ENCODE data around the gene CDC6. TPM values are rescaled to one million over a fixed set of nuclear protein-coding genes. Genes with fewer than 3 reads are reported as not detected.

Gene CDC6
- total RNA-seq, 2 donors from 2014 or later: 8.5 to 40.8 TPM

DNA sequence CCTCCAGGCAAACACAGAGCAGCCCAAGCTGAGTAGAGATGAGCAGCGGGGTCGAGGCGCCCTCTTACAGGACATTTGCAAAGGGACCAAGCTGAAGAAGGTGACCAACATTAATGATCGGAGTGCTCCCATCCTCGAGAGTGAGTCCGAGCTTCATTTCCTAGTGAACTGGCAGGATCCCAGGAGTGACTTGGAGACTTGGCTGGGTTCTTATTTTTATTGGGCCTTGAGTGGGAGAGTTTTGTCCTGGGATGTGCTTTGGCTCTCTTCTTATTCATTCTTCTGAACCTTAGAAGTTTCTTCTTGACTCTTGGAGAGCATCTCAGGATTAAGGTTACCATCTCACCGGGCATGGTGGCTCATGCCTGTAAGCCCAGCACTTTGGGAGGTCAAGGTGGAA lies 27.2 kb upstream of the CDC6 start:
- DNase-seq: no peak
- Histone ChIP-seq H3K36me3 (peaks cover 17% of the 10 kb centered on the region), H3K27me3 (no peaks in the 10 kb centered on the region), H3K4me3 (no peak overlapping the region), H3K4me1 (no peaks in the 10 kb centered on the region), H3K9ac (ENCODE audit: low read depth in 2 of 2, low read length in 2 of 2) (no peak overlapping the region), H3K27ac (no peak overlapping the region), H3K9me3 (no peaks in the 10 kb centered on the region)
- intact Hi-C loops (cut with DNase I): no loop called here
- TF ChIP-seq, protein P1, sequence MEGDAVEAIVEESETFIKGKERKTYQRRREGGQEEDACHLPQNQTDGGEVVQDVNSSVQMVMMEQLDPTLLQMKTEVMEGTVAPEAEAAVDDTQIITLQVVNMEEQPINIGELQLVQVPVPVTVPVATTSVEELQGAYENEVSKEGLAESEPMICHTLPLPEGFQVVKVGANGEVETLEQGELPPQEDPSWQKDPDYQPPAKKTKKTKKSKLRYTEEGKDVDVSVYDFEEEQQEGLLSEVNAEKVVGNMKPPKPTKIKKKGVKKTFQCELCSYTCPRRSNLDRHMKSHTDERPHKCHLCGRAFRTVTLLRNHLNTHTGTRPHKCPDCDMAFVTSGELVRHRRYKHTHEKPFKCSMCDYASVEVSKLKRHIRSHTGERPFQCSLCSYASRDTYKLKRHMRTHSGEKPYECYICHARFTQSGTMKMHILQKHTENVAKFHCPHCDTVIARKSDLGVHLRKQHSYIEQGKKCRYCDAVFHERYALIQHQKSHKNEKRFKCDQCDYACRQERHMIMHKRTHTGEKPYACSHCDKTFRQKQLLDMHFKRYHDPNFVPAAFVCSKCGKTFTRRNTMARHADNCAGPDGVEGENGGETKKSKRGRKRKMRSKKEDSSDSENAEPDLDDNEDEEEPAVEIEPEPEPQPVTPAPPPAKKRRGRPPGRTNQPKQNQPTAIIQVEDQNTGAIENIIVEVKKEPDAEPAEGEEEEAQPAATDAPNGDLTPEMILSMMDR (IDR thresholded peaks at IDR 0.05): no peak

DNA sequence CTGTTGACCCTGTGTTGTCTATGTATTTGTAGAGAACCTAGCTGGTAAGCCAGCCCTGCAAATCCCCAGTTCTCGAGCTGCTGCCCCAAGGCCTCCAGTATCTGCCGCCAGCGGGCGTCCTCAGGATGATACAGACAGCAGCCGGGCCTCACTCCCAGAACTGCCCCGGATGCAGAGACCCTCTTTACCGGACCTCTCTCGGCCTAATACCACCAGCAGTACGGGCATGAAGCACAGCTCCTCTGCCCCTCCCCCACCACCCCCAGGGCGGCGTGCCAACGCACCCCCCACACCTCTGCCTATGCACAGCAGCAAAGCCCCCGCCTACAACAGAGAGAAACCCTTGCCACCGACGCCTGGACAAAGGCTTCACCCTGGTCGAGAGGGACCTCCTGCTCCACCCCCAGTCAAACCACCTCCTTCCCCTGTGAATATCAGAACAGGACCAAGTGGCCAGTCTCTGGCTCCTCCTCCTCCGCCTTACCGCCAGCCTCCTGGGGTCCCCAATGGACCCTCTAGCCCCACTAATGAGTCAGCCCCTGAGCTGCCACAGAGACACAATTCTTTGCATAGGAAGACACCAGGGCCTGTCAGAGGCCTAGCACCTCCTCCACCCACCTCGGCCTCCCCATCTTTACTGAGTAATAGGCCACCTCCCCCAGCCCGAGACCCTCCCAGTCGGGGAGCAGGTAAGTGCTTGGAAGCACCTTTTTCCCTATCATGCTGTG lies 23.1 kb upstream of the CDC6 start:
- Histone ChIP-seq H3K36me3 (peaks cover 5% of the 10 kb centered on the region), H3K27ac (no peak overlapping the region), H3K27me3 (no peaks in the 10 kb centered on the region), H3K4me3 (no peak overlapping the region), H3K4me1 (no peaks in the 10 kb centered on the region), H3K9ac (ENCODE audit: low read depth in 2 of 2, low read length in 2 of 2) (no peak overlapping the region), H3K9me3 (no peaks in the 10 kb centered on the region)
- TF ChIP-seq, protein P1 (IDR thresholded peaks at IDR 0.05): no peak
- intact Hi-C loops (cut with DNase I): no loop called here
- no peak for DNase-seq

DNA sequence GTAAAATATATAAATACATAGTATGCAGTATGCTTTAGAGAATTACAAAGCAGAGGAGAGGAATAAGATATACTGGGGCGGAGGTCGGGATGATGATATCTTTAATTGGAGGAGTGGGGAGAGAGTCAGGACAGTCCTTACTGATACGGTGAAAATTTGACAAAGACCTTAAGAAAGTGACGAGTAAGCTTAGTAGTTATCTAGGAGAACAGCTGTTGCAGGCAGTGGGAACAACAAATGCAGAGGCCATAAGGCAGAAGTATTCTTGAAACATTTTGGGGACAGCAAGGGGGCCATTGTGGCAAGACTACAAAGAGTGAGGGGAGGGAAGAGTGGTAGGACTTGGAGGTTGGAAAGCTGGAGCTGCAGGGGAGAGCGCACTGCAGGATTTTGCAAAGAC lies 22.3 kb upstream of the CDC6 start:
- H3K27ac ChIP-seq: no peak overlapping the region
- no peaks in the 10 kb centered on the region for H3K4me1 ChIP-seq
- no peak for DNase-seq
- no peak overlapping the region for H3K4me3 ChIP-seq
- H3K9me3 ChIP-seq: no peaks in the 10 kb centered on the region
- TF ChIP-seq, protein P1 (IDR thresholded peaks at IDR 0.05): no peak
- H3K9ac ChIP-seq (ENCODE audit: low read depth in 2 of 2, low read length in 2 of 2): no peak overlapping the region
- intact Hi-C loops (cut with DNase I): no loop called here
- peaks cover 4% of the 10 kb centered on the region for H3K36me3 ChIP-seq
- H3K27me3 ChIP-seq: no peaks in the 10 kb centered on the region

DNA sequence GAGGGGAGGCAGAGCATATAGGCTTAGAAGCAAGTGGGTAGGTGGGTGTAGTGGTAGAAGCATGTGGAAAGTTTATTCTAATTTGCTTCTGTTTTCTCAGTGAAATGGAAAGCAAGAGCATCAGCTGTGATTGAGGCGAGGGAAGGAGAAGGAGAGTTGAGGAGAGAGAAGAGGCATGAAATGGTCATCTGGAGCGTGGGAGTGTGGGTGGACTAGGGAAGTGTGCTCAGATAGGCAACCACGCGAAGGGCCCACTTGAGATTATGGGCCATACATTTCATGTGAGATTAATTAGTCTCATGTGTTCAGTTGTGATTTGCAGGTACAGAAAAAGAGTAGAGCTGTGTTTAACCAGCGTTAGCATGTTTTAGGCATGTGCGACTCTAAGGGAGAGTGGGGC lies 20.8 kb upstream of the CDC6 start:
- peaks cover 4% of the 10 kb centered on the region for H3K36me3 ChIP-seq
- H3K9ac ChIP-seq (ENCODE audit: low read depth in 2 of 2, low read length in 2 of 2): no peak overlapping the region
- no peak overlapping the region for H3K4me3 ChIP-seq
- no peaks in the 10 kb centered on the region for H3K9me3 ChIP-seq
- H3K27ac ChIP-seq: no peak overlapping the region
- TF ChIP-seq, protein P1 (IDR thresholded peaks at IDR 0.05): no peak
- no peaks in the 10 kb centered on the region for H3K27me3 ChIP-seq
- no peaks in the 10 kb centered on the region for H3K4me1 ChIP-seq
- DNase-seq: no peak
- intact Hi-C loops (cut with DNase I): no loop called here

DNA sequence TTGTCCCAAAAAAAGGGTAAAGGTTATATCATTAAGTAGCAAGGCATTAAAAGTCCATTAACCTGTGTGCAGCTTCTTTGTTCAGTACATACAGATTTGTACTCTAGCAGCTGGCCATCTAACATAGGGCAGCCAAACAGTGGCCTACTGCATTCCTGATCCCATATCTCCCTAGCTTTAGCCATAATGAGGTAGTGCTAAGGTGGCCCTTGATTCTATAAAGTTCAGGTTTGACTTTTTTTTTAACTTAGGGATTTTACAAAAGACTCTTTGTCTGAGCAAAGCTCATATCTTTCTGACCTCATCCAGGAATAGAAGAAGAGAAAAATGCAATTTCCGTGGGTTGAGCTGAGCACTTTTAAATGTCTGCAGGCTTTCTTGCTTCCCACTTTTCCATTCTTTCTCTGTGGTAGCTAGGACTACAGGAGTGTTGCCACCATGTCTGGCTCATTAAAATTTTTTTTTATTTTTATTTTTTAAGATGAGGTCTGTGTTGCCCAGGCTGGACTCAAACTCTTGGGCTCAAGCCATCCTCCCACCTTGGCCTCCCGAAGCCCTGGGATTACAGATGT lies 19.5 kb upstream of the CDC6 start:
- Histone ChIP-seq H3K27ac (no peak overlapping the region), H3K9ac (ENCODE audit: low read depth in 2 of 2, low read length in 2 of 2) (no peak overlapping the region), H3K36me3 (peaks cover 4% of the 10 kb centered on the region), H3K4me3 (no peak overlapping the region), H3K4me1 (no peaks in the 10 kb centered on the region), H3K27me3 (no peaks in the 10 kb centered on the region), H3K9me3 (no peaks in the 10 kb centered on the region)
- intact Hi-C loops (cut with DNase I): no loop called here
- DNase-seq: no peak
- TF ChIP-seq, protein P1 (IDR thresholded peaks at IDR 0.05): no peak

Data from colonic mucosa (tissue), 4 donors.